Fibroblast of skin of left biceps (primary cell): Measurements from ENCODE around the gene HMGXB4.

ENCODE experiments used
- DNase-seq, 2 experiments: peaks; one replicate each; pipeline ENCODE4 v3.0.0-alpha.2; 2013; ENCODE audit warnings: low read depth in 2 of 2

HMGXB4 gene

GRCh38 chr22:35310556-35311550, 53.6 kb downstream of the HMGXB4 start:
- DNase-seq, result no peak

DNA sequence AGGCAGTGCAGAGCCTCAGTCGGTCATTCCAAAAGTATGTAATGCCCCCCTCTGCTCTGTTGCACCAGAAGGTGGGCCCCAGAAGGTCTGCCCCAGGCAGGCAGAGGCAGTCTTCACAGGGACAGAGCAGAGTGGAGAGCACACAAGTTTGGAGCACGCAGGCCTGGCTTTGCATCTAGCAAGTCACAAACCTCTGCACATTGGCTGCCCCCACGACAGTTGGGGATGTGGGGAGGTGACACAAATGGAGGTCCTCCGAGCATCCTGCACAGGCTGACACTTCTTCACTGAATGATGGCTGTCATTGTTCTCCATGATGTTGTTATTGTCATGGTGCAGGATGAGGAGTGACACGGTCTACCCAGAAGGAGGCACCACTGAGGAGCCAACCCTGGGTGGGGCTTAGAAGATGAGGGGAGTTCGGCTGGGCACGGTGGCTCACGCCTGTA, 54.3 kb downstream of the HMGXB4 start:
- DNase-seq, result no peak

GRCh38 chr22:35312198-35313059, 55.1 kb downstream of the HMGXB4 start:
- no peak for DNase-seq

DNA sequence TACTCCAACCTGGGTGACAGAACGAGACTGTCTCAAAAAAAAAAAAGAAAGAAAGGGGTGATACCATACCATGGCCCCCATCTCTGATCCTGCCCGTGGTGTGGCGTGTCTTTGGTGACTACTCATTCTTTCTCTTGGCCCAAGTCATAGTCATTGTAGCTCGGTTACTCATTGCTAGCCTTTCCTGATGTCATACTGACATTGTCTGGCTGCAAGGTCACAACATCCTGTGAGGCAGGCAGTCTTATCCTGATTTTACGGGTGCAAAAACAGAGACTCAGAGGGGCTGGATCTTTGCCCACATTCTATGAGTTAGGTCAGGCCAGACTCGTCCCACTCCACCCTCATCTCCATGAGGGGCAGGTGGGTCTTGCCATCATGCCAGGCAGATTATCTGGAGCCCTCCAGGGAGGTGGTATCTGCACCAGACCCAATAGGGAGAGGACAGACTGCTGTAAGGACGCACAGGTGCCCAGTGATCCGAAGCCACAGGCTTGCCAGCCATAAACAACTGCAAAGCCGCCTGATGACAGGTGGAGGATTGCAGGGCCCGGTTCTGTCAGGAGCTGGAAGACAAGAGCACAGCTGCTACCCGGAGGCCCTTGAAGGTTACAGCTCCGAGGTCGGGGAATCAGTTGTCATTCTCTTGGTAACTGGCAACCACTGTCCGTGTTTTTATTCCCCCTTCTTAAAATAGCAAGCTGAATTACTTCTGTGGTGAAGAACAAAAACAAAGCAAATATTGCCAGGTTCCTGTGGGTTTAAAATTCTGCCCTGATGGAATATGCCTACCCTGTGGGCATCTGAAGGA, 56.2 kb downstream of the HMGXB4 start:
- no peak for DNase-seq

- DNase-seq, result no peak
Observed at GRCh38 chr22:35314161-35314942, 57.1 kb downstream of the HMGXB4 start.

- no peak for DNase-seq
Observed at GRCh38 chr22:35315141-35315854, 58.0 kb downstream of the HMGXB4 start.

DNA sequence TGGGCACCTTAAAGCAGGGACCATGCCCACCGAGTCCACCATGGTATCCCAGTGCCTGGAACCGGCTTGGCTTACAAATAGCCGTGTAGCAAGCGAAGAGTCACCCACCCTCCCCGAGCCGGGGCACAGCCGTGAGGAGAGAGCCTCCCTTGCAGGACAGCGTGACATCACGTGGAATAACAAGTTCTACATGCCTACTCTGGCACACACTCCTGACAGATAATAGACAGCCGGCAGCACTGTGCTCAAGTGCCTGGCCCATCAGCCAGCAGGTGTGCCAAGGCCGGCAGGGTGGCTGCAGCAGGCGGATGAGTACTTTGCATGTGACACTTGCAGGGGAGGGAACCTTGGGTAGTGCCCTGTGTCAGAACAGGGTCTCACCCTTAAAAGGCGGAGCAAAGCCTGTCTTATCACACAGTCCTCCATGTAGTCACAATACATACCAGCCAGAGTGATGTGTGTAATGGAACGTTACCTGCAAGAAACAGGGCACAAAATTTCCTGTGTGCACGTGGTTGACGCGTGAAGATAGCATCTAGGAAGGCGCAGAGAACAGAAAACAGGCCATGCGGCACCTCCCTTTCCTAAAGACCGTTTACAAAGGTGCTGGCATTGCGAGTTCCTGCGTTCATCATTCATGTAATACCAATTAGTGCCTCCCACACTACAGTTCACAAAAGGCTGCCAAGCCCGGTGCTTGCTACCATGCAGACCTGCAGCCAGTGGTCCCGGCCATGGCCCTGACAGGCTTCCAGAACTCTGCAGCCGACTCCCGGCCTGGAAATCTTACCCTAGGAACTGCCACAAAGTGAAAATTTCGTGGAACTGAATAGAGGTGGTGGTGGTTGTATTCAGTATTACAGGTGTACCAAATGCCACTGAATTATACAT, 58.8 kb downstream of the HMGXB4 start:
- no peak for DNase-seq

GRCh38 chr22:35316751-35317150, 59.5 kb downstream of the HMGXB4 start:
- no peak for DNase-seq

GRCh38 chr22:35317680-35318290, 60.5 kb downstream of the HMGXB4 start:
- no peak for DNase-seq

- DNase-seq, result no peak
Observed at GRCh38 chr22:35318346-35319215, 61.3 kb downstream of the HMGXB4 start.

DNA sequence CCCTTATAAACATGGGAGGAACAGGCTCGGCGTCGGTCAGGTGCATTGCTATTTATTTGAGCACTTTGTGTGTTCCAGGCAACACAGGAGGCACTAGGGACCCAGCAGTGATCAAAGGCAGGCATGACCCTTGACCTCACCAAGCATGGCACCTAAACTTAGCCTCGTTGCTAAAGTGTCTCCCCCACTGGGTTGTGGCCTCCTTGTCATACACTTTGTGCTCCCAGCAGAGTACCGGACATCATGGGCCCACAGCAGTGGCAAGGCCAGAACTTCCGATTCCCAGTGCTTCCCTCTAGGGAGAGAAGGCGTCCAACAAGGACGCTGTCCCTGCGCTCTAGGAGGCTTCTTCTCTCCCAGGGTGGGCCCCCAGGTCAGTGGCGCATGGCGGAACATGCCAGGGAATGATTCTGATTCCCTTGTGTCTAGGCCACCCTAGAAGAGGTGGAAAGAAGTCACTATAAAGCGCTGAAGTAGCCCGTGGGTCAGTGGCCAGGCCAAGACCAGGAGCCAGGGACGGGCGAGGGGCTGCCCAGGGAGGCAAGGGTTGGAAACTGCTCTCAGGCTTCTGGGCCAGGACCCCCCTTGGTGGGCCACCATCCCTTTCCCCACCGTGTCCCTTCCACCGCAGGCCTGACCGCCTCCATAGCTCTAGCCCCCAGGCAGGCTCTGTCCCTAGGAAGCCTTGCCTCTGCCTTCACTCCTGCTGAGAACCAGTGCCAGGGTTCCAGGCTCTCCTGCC, 62.1 kb downstream of the HMGXB4 start:
- DNase-seq, result no peak

DNA sequence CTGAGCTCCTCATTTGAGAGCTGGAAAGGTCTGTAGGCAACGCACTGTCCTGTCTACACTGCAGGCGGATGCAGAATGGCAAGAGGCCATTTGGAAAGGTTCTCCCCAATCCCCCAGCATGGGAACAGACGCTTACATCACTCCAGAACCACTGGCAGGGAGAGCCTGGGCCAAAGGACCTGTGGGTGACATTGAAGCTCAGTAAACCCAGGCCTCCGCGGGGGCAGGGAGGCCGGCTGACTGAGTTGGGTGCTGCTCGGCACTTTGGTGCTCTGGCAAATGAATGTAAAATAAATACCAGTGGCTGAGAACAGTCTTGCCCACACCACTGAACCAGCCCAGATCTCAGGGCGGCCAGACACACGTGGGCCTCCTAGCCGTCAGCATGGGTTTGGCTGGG, 64.8 kb downstream of the HMGXB4 start:
- no peak for DNase-seq

DNA sequence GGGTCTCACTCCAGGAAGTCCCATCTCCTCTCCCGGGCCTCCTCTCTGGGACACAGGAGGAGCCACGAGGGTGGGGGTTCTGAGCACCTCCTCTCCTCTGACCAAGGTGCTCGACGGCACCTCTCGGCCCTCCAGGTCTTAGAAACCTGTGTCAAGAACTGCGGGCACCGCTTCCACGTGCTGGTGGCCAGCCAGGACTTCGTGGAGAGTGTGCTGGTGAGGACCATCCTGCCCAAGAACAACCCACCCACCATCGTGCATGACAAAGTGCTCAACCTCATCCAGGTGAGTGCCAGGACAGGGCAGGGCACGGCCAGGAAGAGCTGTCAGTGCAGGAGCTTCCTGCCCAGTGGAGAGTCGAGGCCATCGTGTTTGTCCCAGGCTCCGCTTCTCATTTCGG, 65.6 kb downstream of the HMGXB4 start:
- DNase-seq, result no peak

- no peak for DNase-seq
Observed at GRCh38 chr22:35323305-35323704, 66.0 kb downstream of the HMGXB4 start.

- no peak for DNase-seq
Observed at GRCh38 chr22:35324067-35324466, 66.8 kb downstream of the HMGXB4 start.

- no peak for DNase-seq
Observed at GRCh38 chr22:35324762-35325161, 67.5 kb downstream of the HMGXB4 start.

- DNase-seq, result no peak
Observed at GRCh38 chr22:35325209-35325608, 67.9 kb downstream of the HMGXB4 start.
